HG03378 (cell line): Measurements from ENCODE around the gene SUPT16H.
"Not testable (repeated sequence)": the region's sequence is repeated elsewhere in the genome, so short reads cannot be mapped to it uniquely, and the experiment has no call there.

ENCODE experiments used
- ATAC-seq: cut with Tn5 transposase; IDR thresholded peaks from one replicate; pipeline ENCODE4 v1.9.1; 2021; ENCODE audit warnings: mild to moderate bottlenecking, moderate library complexity; ENCODE audit not compliant: unreplicated experiment

SUPT16H gene

DNA sequence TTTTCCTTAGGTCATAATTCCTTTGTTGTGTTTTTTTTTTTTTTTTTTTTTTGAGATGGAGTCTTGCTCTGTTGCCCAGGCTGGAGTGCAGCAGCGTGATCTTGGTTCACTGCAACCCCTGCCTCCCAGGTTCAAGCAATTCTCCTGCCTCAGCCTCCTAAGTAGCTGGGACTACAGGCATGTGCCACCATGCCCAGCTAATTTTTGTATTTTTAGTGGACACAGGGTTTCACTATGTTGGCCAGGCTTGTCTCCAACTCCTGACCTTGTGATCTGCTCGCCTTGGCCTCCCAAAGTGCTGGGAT, 81.0 kb downstream of the SUPT16H start:
- ATAC-seq = not testable (repeated sequence)

- ATAC-seq = no peak
Measured at GRCh38 chr14:21302013-21302835, 81.6 kb downstream of the SUPT16H start.
